Adipose tissue (tissue), 3 donors: ENCODE data around the gene TPSD1. TPM values are rescaled to one million over a fixed set of nuclear protein-coding genes. Genes with fewer than 3 reads are reported as not detected.
"Not testable (repeated sequence)": the region's sequence is repeated elsewhere in the genome, so short reads cannot be mapped to it uniquely, and the experiment has no call there.

ENCODE experiments used
- H3K27ac ChIP-seq: one replicate; pipeline ENCODE4 v1.5.1; 2013; ENCODE audit warnings: low read depth, low read length
- whole genome bisulfite sequencing, 3 donors: extraction: QIAGEN DNeasy Blood & Tissue Kit; methylation state at CpG; one replicate each; pipeline ENCODE4 v1.1.7; 2013; 5-methylcytosine and 5-hydroxymethylcytosine counted together
- polyA plus RNA-seq, 3 donors: library from polyadenylated mRNA; stranded (reverse); fragments of 200-250 nt; gene quantifications; one replicate each; pipeline ENCODE4 v1.2.3, GENCODE V29; 2013
- donor health status: healthy with polysubstance abuse.
- donor health status: Bipolar disorder and iron deficiency.
- donor health status: healthy.

Gene TPSD1
- polyA plus RNA-seq, 3 donors = 0.16 to 1.2 TPM; not detected in 1

DNA sequence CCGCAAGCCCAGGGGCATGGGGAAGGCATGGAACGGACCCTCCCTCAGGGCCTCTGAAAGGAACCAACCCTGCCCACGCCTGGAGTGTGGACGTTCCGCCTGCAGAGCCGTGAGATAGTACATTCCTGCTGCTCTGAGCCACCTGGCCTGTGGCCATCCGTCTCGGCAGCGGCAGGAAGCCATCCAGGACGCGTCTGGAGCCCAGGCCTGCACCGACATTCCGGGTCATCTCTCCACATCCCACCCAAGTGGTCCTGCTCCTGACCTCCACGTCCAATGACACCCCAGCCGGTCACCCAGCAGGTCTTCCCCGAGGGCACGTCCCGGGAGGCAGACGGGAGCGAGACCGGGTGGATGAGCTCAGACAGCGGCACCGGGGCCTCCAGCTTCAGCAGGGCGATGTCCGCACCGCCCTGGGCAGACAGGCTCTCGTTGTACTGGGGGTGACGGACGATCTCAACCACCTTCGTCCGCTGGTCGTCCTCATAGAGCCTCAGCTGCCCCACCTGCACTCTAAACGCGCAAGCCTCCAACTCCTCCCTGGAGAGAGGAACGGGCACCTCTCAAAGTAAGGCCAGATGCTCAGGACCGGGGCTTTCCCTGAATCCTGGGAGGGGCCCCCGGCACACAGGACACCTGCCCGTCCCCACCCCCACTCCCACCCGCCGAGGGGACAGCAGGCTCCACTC lies 32.3 kb downstream of the TPSD1 start:
- 36 to 45% (median 38%) methylated on average over 37 to 40 of the region's 40 CpGs for WGBS, 3 donors
- no peak overlapping the region for H3K27ac ChIP-seq

DNA sequence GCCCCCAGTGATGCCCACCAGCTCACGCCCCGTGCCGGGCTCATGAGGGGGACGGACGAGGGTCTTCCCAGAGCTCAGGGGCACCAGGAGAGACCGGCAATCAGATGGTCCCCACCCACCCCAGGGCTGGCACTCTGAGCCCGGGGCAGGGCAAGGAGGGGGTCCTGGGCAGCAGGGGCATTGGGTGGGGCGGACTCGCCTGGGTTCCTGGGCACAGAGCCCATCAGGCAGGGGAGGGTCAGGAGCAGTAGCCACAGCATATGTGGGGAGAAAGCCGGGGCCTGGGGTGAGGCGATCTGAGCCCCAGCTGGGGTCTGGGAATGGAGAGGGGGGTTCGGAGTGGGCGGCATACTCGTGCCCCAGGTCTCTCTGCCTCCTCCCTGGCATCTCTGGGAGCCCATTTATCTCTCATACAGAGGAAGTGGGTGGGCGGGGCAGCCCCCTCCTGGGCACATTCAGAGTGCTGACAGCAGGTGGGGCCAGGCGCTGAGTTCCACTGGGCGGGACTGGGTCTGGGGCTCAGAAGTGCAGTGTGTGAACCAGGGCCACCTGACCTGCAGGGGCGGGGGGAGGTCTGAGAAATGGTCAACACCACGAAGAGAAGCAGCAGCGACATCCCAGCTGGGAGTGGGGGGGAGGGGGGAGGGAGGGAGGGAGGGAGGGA lies 33.1 kb downstream of the TPSD1 start:
- no peak overlapping the region for H3K27ac ChIP-seq
- WGBS, 3 donors = 21 to 35% (median 34%) methylated on average over 18 to 20 of the region's 20 CpGs

DNA sequence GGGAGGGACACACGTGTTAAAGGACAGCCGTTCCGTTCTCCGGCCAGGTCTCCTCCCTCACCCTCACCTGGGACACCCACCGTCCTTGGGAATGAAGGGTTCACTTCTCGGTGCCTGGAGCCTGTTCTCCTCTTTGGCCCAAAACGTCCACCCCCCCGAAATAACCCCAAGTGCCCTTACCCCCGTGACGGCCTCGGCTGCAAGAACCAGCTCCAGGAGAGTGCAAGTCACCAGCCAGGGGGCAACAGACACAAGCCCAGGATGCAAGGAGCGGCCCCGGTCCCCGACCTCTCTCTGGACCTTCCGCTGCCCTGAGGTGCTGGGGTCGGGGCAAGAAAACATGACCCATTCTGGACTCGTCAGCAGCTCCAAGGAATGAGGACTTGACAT lies 33.6 kb downstream of the TPSD1 start:
- 5 to 12% (median 9%) methylated on average over 17 of the region's 17 CpGs for WGBS, 3 donors
- no peak overlapping the region for H3K27ac ChIP-seq

DNA sequence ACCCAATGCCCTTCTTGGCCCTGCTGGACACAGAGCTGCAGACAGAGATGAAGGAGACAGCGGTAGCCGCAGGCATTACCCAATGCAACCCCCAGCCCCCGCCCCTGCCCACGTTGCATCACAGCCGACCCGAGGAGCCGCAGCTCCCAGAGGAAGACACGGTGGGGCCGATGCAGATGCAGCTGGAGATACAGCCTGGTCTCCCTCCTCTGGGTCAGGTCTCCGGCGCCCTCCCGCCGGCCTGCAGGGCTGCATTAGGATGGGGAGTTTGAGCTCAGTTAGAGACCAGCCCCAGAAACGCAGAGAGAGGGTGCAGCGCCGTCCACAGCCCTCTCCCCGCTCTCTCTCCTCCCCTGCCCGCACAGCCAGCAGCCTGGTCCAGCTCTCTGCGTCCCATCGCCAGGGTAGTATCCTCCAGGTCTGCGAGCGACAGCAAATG lies 34.2 kb downstream of the TPSD1 start:
- WGBS, 3 donors = 11 to 52% (median 21%) methylated on average over 22 of the region's 22 CpGs
- H3K27ac ChIP-seq = no peak overlapping the region

DNA sequence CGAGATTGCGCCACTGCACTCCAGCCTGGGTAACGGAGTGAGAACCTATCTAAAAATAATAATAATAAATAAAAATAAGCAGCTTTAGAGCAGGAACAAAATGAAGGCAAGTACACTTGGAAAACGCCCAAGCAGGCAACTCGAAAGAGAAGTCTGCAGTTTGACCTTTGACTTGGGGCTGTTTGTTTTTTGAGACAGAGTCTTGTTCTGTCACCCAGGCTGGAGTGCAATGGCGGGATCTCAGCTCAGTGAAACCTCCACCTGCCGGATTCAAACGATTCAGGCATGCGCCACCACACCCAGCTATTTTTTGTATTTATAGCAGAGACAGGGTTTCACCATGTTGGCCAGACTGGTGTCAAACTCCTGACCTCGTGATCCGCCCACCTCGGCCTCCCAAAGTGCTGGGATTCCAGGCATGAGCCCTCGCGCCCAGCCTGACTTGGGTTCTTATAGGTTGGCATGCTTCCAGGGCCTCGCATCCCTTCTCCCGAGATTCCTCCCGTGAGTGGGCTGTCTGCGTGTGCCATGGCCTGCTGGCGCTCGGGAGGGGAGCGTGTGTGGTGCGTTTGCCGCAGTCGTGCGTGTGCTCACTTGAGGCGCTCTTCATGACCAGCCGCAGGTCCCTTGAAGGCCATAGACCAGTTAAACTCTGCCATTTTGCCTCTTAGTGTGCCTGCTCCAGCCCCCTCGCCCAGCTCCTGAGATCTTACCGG lies 35.1 kb downstream of the TPSD1 start:
- 54 to 60% (median 55%) methylated on average over 29 of the region's 29 CpGs for WGBS, 3 donors
- H3K27ac ChIP-seq = no peak overlapping the region

DNA sequence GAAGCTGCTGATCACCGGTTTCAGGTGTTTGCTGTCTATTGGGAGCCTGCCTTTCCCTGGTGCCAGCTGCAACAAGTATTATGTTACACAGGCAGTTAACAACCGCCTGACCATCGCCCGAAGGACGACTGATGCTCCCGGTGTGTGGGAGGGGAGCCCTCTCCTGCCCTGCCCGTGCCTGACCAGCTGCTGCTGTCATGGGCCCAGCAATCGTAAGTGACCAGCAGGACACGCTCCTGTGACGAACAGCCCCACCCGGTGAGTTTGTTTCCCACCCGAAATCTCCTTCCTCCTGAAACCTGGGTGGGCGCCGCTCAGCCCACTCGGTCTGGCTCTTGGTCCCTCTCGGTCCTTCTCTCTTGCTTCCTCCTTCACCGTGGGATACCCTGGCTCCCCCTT lies 35.7 kb downstream of the TPSD1 start:
- no peak overlapping the region for H3K27ac ChIP-seq
- WGBS, 3 donors = 48 to 58% (median 53%) methylated on average over 17 of the region's 17 CpGs

DNA sequence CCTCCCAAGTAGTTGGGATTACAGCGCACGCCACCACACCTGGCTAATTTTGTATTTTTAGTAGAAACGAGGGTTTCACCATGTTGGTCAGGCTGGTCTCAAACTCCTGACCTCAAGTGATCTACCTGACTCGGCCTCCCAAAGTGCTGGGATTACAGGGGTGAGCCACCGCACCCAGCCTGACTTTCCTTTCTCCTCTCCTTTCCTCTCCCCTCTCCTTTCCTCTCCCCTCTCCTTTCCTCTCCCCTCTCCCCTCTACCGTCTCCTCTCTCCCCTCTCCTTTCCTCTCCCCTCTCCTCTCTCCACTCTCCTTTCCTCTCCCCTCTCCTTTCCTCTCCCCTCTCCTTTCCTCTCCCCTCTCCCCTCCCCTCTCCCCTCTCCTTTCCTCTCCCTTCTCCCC lies 36.3 kb downstream of the TPSD1 start:
- WGBS, 3 donors = 69 to 76% (median 75%) methylated on average over 6 of the region's 6 CpGs
- H3K27ac ChIP-seq = not testable (repeated sequence)

DNA sequence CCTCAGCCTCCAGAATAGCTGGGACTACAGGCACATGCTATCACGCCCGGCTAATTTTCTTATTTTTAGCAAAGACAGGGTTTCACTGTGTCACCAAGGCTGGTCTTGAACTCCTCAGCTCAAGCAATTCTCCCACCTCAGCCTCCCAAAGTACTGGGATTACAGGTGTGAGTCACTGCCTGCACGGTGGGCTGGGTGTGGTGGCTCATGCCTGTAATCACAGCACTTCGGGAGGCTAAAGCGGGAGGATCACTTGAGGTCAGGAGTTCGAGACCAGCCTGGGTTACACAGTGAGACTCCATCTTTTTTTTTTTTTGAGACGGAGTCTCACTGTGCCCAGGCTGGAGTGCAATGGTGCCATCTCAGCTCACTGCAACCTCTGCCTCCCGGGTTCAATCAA lies 36.9 kb downstream of the TPSD1 start:
- not testable (repeated sequence) for H3K27ac ChIP-seq
- WGBS, 3 donors = 80 to 84% (median 83%) methylated on average over 7 to 8 of the region's 8 CpGs

DNA sequence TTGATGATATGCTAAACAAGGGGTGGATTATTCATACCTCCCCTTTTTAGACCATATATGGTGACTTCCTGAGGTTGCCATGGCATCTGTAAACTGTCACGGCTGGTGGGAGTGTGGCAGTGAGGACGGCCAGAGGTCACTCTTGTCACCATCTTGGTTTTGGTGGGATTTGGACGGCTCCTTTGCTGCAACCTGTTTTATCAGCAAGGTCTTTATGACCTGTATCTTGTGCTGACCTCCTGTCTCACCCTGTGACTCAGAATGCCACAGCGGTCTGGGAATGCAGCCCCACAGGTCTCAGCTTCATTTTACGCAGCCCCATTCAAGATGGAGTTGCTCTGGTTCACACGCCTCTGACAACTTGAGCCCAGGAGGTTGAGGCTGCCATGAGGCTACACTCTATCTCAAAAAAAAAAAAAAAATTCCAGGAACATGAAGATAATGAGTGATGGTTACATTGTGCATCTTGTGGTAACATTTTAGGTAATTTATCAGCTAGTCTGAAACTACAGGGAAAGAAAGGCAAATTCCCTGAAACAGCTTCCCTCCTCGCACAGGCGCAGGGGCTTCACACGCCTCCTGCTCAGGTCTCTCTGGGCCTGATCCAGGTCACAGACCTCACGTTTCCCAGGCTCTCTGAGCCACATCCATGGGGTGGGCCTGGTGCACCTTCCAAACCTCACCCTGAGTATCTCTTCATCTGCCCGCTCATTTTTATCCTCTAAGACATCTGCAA lies 38.2 kb downstream of the TPSD1 start:
- H3K27ac ChIP-seq = no peak overlapping the region
- WGBS, 3 donors = 72 to 74% (median 73%) methylated on average over 11 of the region's 11 CpGs

DNA sequence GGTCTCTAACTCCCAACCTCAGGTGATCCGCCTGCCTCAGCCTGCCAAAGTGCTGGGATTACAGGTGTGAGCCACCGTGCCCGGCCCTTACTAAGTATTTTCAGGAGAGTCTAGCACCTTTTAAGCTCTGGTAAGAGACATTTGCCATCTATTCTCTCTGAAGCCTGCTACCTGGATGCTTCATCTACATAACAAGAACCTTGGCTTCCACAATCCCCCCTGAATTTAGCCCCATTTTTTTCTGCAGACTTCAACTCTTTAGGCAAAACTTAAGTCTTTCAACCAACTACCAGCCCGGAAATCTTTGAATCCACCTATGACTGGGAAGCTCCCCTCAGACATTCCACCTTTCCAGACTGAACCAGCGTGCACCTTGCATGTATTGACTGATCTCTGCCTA lies 39.6 kb downstream of the TPSD1 start:
- WGBS, 3 donors = 56 to 78% (median 64%) methylated on average over 5 of the region's 5 CpGs
- H3K27ac ChIP-seq = no peak overlapping the region

DNA sequence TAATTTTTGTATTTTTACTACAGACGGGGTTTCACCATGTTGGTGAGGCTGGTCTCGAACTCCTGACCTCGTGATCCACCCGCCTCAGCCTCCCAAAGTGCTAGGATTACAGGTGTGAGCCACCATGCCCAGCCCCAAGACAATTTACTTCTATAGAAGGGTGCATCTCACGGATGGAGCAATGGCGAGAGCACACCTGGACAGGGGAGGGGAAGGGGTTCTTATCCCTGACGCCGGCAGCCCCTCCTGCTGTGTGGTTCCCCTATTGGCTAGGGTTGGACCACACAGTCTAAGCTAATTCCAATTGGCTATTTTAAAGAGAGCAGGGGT lies 40.8 kb downstream of the TPSD1 start:
- H3K27ac ChIP-seq = not testable (repeated sequence)
- 78 to 86% (median 79%) methylated on average over 8 of the region's 8 CpGs for WGBS, 3 donors

DNA sequence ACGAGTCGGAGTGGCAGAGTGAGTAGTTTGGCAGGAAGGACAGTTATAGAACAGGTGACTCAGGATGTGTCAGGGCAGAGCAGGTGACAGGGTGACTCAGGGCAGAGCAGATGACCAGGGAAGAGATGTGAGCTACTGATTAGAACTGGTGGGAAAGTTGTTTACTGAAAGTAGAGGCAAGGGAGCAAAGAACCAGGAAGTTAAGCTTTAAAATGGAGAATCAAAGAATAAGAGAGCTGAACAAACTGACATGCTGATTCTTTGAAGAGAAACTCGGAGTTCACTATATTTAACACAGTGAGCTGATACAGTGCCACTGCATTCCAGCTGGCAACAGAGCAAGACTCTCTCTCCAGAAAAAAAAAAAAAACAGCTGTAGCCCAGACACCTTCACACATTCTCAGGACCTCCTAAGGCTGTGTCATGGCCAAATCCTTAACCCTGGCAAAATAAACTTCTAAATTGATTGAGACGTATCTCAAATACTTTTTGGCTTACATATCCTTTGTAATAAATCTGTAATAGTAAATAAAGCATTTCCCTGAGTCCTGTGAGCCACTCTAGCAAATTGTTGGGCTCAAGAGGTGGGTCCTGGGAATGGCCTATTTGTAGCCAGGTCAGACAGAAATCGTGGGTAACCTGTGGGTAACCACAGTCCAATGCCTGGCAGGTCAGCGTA lies 41.3 kb downstream of the TPSD1 start:
- WGBS, 3 donors = 27 to 56% (median 53%) methylated on average over 6 of the region's 6 CpGs
- H3K27ac ChIP-seq = no peak overlapping the region

DNA sequence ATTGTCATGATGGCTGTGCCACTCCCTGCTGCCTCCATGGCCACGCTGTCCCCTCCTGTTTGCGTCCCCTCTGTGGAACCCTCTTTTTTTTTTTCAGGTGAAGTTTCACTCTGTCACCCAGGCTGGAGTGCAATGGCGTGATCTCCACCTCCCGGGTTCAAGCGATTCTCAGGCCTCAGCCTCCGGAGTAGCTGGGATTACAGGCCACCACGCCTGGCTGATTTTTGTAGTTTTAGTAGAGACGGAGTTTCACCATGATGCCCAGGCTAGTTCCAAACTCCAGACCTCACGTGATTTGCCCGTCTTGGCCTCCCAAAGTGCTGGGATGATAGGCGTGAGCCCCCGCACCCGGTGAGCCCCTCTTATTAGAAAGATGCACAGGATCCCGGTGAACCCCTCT lies 42.5 kb downstream of the TPSD1 start:
- H3K27ac ChIP-seq = no peak overlapping the region
- WGBS, 3 donors = 89 to 90% (median 90%) methylated on average over 14 of the region's 14 CpGs

DNA sequence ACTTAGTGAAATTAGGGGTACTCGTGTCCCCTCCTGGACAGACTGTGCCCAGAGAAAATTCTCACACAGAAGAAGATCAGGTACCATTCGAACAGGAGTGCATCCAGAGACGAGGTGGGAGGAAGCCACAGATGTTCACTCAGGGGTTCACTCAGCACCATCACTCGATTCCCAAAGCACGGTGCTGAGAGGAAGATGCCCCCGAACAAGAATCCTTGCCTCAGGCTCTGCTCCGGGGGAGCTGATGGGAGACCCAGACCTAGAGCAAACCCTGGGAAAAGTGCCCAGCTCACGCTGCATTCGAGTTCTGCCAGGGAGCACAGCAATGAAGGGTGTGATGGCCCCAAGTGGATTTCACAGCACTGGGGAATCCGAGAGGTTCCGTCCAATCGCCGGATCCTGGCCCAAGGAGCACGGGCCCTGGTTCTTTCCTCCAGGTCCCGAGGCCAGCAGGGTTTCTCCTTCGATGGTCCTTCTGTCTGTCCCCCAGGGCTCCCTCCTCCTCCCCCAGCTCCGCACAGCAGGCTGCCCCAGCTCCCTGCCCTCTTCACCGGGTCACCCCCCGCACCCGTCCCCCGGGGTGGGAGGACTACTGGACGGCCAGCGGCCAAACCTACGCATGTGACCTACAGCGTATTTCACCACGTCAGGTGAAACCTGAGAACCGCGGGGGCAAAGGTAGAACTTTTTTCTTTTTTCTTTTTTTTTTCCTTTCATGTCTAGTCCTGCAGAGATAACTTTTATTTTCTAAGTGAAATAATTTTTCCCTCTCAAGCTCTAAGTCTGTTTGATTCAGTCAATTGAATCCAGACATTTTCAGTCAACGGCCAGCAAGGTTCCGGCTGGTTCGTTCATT lies 43.4 kb downstream of the TPSD1 start:
- WGBS, 3 donors = 46 to 71% (median 59%) methylated on average over 31 of the region's 31 CpGs
- no peak overlapping the region for H3K27ac ChIP-seq

DNA sequence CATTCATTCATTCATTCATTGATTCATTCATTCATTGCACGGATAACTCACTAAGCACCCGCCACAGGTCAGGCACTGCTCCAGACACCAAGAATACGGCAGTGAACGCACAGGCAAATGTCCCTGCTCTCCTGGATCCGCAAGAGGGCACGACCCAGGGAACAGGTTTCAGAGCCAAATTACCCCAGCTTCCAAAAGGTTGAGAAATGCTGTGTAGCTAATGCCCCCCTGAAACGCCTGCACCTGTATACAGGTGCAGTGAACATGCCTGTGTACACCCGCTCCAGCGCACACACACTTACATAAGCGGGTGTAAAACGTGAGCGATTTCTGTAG lies 44.0 kb downstream of the TPSD1 start:
- 53 to 81% (median 80%) methylated on average over 12 of the region's 12 CpGs for WGBS, 3 donors
- H3K27ac ChIP-seq = no peak overlapping the region

DNA sequence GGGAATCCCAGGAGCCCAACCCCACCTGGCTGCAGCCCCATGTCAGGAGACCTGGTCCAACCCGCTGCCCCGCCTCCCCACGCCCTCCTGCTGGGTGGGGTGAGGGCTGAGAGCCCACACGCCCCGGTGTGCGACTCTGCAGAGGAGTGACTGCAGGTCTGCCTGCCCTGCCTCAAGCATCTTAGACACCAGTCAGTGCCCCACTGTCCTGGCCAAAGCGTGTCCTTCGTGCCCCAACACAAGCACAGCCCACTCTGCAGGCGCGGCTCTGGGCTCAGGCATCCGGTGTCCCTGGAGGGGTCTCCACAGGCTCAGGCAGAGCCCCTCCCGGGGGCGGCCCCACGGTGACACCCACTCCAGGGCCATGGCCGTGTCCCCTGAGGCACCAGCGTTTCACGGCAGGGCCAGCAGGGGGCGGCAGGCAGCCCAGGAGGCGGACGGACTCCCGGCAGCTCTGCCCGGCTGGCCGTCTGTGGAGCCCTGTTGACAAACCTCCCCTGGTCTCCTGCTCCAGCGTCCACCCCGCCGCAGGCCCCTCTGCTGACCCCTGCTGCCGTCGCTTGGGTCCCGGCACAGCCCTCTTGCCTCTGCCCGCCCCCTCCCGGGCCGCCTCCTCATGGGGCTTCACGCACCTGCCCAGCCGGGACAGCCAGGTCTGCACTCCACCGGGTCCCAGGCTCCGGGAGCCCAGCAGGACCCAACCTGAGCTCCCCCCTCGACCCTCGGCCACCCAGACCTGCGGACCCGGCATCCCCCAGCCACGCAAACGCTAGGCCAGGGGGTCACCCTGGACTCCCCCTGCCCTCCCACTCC lies 45.0 kb downstream of the TPSD1 start:
- 5 to 11% (median 11%) methylated on average over 41 to 42 of the region's 42 CpGs for WGBS, 3 donors
- H3K27ac ChIP-seq = no peak overlapping the region

DNA sequence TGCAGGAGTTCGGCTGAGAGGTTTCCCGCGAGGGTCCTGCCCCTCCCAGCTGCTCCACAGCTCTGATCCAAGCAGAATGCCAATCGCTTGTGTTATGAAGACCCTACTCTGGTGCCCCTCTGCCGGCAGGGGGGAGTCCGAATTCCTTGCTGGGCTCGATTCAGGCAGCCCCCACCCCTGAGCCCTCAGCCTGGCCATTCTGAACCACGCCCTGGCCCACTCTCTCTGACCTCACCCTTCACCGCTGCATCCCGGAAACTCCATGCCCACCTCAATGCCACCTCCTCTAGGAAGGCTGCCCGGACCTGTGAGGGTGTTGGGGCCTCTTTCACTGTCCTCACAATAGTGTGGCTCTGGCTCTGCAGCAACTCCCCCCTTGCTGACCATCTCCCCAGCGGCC lies 45.7 kb downstream of the TPSD1 start:
- 76 to 79% (median 76%) methylated on average over 10 to 12 of the region's 12 CpGs for WGBS, 3 donors
- H3K27ac ChIP-seq = no peak overlapping the region
